Fibroblast of pulmonary artery (primary cell): ENCODE data around the gene PTPRN2.

Experiments used
- DNase-seq: peaks from one replicate; pipeline ENCODE4 v3.0.0-alpha.2; 2010; ENCODE audit warnings: low read depth
- H3K4me3 ChIP-seq: replicated peaks from 2 replicates; pipeline ENCODE4 v1.5.1; 2011; ENCODE audit warnings: low read depth, mild to moderate bottlenecking, control low read depth, low read length, moderate library complexity
- CTCF ChIP-seq: IDR thresholded peaks from 2 replicates; pipeline ENCODE4 v1.5.1; 2011; ENCODE audit warnings: mild to moderate bottlenecking, control low read depth, low read length, inconsistent platforms; ENCODE audit errors: missing control alignments

The PTPRN2 gene

DNA sequence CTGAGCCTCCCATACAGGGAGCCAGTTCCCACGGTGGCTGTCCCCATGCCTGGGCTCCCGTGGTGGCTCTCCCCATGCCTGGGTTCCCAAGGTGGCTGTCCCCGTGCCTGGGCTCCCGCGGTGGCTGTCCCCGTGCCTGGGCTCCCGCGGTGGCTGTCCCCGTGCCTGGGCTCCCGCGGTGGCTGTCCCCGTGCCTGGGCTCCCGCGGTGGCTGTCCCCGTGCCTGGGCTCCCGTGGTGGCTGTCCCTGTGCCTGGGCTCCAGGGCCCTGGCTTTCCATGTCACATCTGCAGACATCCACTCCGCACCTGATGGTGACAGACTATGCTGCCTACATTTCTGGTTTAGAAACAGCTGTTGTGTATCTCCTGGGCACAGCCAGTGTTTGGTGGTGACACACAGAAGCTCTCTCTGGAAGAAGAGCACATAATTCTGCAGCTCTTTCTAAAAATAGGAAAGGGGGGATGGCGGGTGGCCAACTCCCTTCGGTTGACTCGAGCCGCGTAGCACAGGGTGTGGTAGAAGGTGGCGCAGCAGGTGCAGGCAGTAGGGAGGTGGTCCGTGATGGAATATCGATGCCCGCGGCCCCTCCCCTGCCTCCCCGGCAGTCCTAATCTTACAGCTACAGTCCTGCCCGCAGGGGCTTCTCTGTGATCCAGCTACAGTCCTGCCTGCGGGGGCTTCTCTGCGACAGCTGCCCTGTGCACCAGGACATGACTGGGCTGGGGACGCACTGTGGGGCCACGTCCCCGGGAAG is 999.6 kb downstream of the PTPRN2 start:
- DNase-seq: no peak
- TF ChIP-seq CTCF: no peak
- H3K4me3 ChIP-seq: no peak overlapping the region

DNA sequence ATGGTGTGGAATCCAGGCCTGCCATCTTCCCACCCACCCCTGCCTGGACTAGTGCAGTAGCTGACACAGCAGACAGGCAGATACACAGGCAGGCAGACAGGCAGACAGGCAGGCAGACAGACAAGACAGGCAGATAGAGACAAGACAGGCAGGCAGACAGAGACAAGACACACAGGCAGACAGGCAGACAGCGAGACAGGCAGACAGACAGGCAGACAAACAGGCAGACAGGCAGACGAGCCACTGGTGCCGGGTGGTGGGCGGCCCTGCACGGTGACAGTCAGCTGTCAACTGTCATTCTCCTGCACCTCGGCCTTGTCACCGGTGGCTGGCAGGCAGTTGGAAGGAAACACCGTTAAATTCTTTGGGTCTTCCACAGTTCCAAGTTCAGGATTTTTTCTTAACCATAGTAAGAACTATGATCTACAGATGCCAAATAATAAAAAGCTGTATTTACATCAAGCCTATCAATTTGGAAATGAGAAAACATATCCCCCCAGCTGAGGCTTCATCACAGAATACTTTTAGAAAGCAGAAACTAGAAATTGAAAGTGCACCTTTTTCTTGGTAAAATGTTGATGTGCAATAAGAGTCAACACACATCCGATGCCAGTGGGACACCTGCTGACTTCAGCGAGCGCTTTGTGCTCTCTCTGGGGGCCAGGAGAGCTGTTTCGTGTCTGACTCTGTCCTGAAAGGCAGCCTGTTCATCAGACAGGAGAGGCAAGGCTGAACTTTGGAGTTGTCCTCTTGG is 1000.4 kb downstream of the PTPRN2 start:
- H3K4me3 ChIP-seq: no peak overlapping the region
- no peak for DNase-seq
- TF ChIP-seq CTCF: no peak

GRCh38 chr7:157586426-157586955 is 1001.1 kb downstream of the PTPRN2 start:
- DNase-seq: no peak
- H3K4me3 ChIP-seq: no peak overlapping the region
- no peak for TF ChIP-seq CTCF

GRCh38 chr7:157585113-157585861 is 1002.3 kb downstream of the PTPRN2 start:
- H3K4me3 ChIP-seq: no peak overlapping the region
- no peak for TF ChIP-seq CTCF
- DNase-seq: no peak

DNA sequence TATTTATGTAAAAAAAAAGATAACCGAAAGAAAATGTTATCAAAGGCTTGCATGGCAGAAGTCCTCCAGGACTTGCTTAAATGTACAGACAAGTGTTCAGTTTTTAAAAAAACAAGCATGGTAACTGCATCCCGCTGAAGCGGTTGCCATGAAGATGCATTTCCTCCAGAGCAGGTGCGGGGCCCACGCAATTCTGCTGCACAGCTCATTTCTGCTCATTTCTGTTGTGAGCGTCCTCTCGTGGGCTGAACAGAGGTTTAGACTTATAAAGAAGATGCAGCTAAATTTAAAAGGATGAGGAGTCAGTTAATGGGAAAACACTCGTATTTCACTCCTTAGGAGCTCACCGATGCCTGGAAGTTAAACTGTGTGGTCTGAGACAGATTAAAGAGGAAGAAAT is 1003.2 kb downstream of the PTPRN2 start:
- no peak overlapping the region for H3K4me3 ChIP-seq
- no peak for TF ChIP-seq CTCF
- no peak for DNase-seq

- H3K4me3 ChIP-seq: no peak overlapping the region
- TF ChIP-seq CTCF: no peak
- no peak for DNase-seq
These were observed 1005.9 kb downstream of the PTPRN2 start for GRCh38 chr7:157581740-157582139.
